Measurements from ENCODE around the gene SESTD1.
"Not testable (repeated sequence)": the region's sequence is repeated elsewhere in the genome, so short reads cannot be mapped to it uniquely, and the experiment has no call there.

SESTD1 gene

DNA sequence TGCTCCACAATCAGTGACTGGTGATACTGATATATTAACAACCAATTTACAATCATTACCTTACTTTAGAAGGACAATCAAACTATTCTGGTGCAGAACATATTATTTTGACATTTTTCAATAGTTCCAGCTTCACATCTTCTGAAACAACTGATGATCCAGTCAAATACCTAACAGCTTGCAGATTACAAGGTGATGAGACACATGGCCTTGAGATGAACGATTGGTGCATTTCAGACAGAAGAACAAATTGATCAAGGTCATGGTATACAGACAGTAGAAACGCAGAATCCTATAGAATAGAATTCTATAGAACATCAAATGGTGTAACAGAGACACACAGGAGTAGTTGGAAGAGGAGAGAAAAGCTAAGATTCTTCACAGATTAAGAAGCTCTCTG, 24.8 kb downstream of the SESTD1 start:
- in situ Hi-C loops (cut with MboI; ENCODE audit: low sequenced_read_pairs): no loop called here

DNA sequence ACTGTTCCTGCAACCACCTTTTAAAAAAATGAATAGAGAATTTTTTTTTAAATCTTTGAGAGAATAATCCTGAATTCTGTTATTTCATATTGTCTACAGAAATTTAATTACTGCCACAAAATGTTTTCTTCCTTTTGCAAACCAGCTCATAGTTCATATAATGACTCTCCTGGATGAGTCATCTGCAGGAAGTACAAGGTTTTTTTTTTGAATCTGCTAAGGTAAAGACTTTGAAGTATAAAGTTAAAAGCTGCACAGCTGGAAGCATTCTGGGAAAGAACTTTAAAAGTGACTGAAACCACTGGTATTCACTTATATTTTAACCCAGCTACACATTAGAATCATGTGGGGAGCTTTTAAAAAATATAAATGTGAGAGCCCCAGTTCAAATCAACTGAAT, 25.4 kb downstream of the SESTD1 start:
- in situ Hi-C loops (cut with MboI; ENCODE audit: low sequenced_read_pairs): no loop called here

DNA sequence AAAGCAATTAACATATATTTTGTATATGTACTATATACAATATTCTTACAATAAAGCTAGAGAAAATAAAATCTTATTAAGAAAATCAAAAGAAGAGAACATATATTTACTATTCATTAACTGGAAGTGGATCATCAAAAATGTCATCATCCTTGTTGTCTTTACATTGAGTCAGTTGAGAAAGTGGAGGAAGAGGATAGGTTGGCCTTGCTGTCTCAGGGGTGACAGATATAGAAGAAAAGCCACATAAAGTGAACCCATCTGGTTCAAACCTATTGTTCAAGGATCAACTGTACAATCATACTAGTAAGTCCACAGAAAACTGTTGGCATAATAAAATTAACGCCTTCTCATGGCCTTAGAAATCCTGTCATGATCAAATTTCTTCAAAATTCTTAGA, 26.6 kb downstream of the SESTD1 start:
- in situ Hi-C loops (cut with MboI; ENCODE audit: low sequenced_read_pairs): no loop called here

DNA sequence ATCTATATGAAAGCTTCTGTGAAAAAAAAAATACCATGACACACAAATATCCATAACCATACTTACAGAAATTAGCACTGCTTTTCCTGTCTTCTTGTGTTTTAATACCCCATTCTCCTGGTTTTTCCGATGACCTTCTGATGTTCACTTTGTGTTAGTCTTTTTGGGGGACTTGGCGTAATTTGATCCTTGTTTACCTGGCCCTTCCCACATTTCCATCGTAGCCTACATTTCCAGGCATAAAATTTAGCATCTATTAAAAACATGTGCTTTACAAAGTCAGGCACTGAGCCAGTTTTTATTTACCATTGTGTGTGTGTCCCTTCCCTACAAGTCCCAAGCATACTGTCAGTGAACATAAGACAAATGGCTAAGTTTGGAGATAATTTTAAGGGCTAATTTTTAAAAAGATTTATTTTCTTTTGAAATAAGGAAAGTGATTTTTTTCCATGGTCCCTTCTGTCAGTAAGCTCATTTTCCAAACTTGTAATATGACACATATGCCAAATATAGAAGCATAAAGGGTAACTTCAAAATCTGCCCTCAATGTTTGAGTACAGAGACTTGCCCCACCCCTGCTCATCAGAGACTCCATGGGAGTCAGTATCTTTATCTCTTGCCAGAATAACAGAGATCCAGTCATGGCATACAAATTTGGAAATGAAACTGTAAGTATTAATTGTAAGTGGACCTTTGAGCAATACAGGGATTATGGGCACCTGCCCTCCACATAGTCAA, 27.3 kb downstream of the SESTD1 start:
- in situ Hi-C loops (cut with MboI; ENCODE audit: low sequenced_read_pairs): no loop called here

DNA sequence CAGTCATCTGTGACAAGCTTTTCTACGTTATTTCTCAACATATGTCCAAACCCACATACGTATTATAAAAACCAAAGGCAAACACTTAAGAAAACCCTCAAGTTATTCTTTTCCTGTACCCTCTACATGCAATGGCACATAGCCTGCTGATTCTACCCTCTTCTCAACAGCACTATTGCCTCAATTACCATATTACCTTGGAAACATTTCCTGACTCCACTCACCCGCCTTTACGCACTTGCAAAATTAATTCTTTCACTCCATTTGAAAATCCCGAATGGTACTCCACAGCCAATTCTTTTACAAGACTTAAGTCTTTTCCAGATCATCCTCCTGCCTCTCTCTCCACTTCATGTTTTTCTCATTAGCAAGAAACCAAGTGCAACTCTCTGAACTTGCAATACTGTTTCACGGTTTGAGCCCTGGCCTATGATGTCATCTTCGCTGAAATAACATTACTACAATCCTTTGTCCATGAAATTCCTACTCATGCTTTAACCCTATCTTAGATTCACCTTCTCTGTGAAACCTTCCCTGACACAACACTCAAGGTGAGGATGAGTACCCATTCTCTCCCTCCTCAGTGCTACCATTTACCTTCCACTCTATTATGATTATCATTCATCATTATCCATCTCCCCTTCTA, 29.0 kb downstream of the SESTD1 start:
- in situ Hi-C loops (cut with MboI; ENCODE audit: low sequenced_read_pairs): no loop called here

DNA sequence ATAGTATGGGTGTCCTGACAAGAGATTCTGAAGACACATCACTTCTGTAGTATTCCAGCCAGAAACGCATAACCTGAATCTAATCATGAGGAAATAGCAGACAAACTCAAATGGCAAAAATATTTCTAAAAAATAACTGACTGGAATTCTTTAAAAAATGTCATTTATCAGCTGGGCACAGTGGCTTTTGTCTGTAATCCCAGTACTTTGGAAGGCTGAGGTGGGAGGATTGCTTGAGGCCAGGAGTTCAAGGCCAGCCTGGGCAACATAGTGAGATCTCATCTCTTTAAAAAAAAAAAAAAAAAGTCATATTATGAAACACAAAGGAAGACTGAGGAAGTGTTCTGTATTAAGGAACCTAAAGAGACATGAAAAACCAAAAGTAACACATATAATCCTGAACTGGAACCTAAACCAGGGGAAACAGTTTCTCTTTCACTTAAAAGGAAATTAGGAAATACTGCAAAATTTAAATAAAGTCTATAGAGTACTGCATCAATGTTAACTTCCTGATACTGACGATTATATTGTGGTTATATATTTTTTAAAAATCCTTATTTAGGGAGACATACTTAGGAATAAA, 29.9 kb downstream of the SESTD1 start:
- in situ Hi-C loops (cut with MboI; ENCODE audit: low sequenced_read_pairs): no loop called here

DNA sequence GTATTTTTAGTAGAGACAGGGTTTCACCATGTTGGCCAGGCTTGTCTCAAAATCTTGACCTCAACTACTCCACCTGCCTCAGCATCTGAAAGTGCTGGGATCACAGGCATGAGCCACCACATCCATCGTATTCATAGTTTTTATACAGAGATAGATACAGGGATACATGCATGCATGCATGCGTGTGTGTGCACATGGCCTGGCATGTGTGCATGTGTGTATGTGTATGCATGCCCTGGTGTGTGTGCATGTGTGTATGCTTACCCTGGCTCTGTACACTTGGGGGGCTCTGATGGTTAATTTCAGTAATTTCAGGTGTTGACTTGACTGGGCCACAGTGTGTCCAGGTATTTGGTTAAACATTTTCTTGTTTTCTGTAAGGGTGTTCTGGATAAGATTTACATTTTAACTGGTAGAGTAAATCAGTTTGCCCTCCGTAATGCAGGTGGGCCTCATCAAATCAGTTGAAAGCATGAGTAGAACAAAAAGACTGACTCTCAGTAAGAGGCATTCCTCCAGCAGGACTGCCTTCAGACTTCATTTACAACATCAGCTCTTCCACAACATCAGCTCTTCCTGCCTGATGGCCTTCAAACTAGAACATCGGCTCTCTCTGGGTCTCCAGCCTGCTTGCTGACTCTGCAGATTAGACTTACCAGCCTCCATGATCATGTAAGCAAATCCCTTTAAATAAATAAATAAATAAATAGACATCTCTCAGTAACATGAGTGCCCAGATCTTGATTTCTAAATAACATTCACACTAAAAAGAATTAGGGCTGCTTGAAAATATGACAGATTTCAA, 30.8 kb downstream of the SESTD1 start:
- in situ Hi-C loops (cut with MboI; ENCODE audit: low sequenced_read_pairs): no loop called here

DNA sequence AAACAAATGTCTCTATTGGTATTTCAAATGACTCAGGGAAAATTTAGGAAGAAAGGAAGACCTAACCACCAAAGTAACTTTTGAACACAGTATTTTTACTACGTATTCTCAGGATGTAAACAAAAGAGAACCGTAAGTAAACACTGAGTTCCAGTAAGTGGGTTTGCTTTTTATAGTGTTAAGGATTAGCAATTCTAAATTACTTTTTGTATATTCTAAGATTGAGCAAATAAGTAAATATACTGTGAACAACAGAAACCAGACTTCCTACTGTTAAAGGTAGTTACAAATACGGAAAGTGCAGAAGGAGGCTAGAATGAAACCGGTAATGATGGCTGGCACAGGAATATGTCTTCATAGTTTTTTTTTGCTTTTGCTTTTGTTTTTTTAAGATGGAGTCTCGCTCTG, 31.5 kb downstream of the SESTD1 start:
- in situ Hi-C loops (cut with MboI; ENCODE audit: low sequenced_read_pairs): no loop called here

DNA sequence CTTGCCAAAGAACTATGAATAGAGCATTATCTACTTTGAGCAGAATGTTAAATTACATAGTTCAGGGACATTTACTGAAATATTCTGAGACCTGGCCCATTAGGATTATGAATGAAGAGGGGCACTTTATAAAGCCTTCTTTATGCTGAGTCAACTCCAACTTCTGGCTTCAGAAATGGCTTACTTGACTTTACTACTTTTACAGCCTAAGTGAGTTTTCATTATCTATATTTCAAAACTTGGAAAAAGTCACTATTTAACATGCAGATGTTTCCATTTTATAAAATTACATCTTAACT, 37.7 kb downstream of the SESTD1 start:
- in situ Hi-C loops (cut with MboI; ENCODE audit: low sequenced_read_pairs): no loop called here

DNA sequence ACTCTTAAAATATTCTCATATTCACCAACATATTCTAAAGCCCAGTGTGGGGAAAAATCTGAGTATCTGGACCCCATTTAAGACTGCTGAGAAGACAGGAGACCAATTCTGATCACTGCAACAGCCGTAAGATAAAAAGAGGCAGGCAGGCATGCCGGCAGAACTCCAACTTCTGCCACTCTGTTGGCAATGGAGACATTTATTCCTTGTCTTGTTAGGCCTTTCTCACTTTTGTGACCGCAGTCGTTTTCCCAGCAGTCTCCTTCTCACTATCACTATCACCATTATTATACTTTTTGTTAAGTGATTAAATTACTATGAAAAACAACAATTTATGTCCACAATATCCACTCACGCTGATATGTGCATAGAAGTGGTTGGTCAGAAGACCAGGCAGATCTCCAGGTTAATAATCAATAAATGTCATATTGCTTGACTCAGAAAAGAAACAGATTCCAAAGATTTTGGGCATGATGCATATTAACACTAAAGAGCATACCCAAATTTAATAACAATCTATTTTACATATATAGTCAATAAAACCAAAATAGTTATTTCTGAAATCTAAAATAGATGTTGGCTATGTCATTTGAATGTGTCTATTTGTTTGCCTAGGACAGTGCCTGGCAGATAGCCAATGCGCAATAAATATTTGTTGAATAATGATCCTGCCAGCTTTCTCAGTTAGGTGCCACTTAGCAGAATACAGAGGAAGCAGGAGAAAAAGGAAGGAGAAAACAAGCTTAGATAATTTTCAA, 38.2 kb downstream of the SESTD1 start:
- in situ Hi-C loops (cut with MboI; ENCODE audit: low sequenced_read_pairs): no loop called here

DNA sequence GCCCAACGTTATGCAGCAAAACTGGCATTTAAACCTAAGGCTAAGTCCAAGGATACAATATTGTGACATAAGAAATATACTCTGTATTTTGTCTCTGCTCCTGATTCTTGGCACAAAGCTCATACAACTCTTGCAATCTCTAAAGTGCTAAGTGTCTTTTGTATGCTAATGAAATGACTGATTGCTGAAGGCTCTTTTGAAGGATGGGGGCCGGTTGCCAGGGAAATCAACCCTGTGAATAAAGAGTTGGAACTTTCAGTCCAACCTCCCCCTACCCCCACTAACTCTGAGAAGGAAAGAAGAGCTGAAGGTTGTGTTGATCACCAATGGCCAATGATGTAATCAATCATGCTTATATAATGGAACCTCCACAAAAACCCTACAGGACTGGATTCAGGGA, 40.3 kb downstream of the SESTD1 start:
- in situ Hi-C loops (cut with MboI; ENCODE audit: low sequenced_read_pairs): no loop called here

DNA sequence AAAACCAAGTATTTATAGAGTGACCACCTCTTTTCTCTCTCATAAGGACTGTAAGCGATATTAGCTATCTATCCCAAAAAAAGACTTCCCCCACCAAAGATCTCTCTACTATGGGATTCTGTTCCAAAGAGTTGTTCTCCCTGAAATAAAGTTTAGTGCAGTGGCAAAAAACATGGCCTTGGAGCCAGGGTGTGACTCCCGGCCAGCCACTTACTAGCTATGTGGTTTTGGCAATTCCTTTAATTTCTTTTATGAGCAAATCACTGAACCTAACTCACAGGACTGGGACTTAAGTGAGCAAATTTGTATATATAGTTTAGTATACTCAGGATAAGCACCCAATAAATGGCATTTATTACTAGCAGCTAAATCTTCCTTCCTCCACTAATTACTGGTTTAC, 42.6 kb downstream of the SESTD1 start:
- in situ Hi-C loops (cut with MboI; ENCODE audit: low sequenced_read_pairs): no loop called here

DNA sequence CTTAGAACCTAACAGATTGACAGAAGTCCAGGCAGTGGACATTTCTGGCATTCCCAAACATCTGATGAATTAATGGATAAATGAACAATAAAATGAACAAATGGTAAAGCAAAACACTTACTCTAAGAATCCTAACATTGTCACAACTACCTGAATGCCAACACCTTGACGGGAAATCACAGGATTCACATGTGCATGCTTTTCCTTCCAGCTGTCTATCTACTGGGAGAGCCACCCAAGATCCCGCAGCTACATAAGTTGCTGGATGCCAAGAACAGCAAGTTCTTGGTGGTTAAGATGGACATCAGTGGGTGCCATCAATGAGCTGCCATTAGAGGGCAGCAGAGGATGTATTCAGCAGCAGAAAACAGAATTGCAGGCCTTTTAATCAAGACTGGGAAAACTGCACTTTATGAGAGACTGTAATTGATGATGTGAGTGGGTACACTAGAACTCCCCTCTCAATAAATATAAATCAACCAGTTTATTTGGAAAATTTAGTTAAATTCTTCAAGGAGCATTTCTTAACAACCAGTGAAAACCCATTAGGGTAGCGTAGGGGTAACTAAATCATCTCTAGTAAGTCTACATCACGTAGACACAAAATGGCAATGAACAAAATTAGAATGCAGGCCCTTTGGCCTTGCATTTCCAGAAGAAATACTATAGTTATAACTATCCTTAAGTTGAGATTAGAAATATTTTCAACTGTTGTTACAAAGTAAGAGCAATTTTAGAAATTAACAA, 45.6 kb downstream of the SESTD1 start:
- in situ Hi-C loops (cut with MboI; ENCODE audit: low sequenced_read_pairs): no loop called here

DNA sequence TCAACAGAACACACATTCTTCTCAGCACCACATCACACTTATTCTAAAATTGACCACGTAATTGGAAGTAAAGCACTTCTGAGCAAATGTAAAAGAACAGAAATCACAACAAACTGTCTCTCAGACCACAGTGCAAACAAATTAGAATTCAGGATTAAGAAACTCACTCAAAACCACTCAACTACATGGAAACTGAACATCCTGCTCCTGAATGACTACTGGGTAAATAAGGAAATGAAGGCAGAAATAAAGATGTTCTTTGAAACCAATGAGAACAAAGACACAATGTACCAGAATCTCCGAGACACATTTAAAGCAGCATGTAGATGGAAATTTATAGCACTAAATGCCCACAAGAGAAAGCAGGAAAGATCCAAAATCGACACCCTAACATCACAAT, 50.0 kb downstream of the SESTD1 start:
- in situ Hi-C loops (cut with MboI; ENCODE audit: low sequenced_read_pairs): not testable (repeated sequence)

DNA sequence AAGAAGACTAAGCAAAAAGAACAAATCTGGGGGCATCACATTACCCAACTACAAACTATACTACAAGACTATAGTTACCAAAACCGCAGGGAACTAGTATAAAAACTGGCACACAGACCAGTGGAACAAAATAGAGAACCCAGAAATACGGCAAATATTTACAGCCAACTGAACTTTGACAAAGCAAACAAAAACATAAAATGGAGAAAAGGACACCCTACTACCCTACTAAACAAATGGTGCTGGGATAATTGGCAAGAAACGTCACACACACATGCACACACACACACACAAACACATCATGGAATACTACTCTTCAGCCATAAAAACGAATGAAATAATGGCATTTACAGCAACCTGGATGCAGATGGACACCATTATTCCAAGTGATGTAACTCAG, 53.3 kb downstream of the SESTD1 start:
- in situ Hi-C loops (cut with MboI; ENCODE audit: low sequenced_read_pairs): no loop called here

DNA sequence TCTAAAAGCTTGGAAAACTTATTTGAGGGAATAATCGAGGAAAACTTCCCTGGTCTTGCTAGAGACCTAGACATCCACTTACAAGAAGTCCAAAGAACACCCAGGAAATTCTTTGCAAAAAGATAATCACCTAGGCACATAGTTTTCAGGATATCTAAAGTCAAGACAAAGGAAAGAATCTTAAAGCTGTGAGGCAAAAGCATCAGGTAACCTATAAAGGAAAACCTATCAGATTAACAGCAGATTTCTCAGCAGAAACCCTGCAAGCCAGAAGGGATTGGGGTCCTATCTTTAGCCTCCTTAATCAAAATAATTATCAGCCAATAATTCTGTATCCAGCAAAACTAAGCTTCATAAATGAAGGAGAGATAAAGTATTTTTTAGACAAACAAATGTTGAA, 56.4 kb downstream of the SESTD1 start:
- in situ Hi-C loops (cut with MboI; ENCODE audit: low sequenced_read_pairs): not testable (repeated sequence)

DNA sequence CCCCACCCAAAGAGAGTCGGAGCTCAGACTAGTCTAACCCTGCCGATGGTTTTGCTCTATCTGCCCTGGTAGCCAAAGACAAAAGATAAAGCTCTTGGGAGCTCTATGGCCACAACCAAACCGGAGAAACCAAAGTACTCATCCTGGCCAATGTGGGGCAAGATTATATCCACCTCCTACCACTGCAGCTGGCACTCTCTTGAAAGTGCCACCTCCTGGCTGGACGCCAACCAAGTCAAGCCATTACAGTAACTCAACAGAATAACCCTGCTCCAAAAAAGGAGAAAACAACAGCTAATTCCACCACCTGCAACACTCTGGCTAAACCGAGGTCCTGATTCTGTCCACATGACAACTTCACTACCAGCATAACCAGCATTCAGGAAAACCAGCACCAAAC, 57.6 kb downstream of the SESTD1 start:
- in situ Hi-C loops (cut with MboI; ENCODE audit: low sequenced_read_pairs): no loop called here

DNA sequence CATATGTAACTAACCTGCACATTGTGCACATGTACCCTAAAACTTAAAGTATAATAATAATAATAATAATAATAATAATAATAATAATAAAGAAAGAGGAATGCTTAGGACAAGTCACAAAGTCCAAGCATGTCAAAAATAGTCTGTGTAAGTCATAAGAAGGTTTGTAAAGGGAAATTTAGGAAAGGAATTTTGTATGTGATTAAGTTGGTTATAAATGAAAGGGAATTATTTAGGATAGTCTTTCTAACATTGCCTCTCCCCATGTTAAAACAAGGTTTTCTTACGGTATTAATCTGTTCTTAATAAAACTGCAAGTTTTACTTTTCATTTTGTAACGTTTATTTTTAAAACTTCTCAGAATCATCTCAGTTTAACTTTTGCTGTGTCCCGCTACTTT, 62.8 kb downstream of the SESTD1 start:
- in situ Hi-C loops (cut with MboI; ENCODE audit: low sequenced_read_pairs): no loop called here

DNA sequence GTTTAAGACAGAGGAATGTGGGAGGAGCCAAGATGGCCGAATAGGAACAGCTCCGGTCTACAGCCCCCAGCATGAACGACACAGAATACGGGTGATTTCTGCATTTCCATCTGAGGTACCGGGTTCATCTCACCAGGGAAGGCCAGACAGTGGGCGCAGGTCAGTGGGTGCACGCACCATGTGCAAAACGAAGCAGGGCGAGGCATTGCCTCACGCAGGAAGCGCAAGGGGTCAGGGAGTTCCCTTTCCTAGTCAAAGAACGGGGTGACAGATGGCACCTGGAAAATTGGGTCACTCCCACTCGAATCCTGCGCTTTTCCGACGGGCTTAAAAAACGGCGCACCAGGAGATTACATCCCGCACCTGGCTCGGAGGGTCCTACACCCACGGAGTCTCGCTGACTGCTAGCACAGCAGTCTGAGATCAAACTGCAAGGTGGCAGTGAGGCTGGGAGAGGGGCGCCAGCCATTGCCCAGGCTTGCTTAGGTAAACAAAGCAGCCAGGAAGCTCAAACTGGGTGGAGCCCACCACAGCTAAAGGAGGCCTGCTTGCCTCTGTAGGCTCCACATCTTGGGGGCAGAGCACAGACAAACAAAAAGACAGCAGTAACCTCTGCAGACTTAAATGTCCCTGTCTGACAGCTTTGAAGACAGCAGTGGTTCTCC, 68.6 kb downstream of the SESTD1 start:
- in situ Hi-C loops (cut with MboI; ENCODE audit: low sequenced_read_pairs): not testable (repeated sequence)

DNA sequence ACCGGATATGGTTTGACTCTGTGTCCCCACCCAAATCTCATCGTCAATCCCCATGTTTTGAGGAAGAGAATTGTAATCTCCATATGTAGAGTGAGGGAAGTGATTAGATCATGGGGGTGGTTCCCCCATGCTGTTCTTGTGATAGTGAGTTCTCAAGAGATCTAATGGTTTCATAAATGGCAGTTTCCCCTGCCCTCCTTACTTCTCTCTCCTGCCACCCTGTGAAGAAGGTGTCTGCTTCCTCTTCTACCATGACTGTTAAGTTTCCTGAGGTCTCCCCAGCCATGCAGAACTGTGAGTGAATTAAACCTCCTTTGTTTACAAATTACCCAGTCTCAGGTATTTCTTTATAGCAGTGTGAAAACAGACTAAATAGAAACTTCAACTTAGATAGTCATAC, 69.5 kb downstream of the SESTD1 start:
- in situ Hi-C loops (cut with MboI; ENCODE audit: low sequenced_read_pairs): no loop called here

Data from HL-60/S4 treated with phorbol 12-myristate 13-acetate at 8.2 ng/mL for 4 days and 3 days (cell line).